CD4-positive, alpha-beta T cell treated with Interferon gamma for 1 hour (primary cell): ENCODE measurements around the gene IFITM5.
"Not testable (repeated sequence)": the region's sequence is repeated elsewhere in the genome, so short reads cannot be mapped to it uniquely, and the experiment has no call there.

Experiments
- DNase-seq: peaks from one replicate; pipeline ENCODE4 v3.0.0-alpha.2; 2020

IFITM5 gene

DNA sequence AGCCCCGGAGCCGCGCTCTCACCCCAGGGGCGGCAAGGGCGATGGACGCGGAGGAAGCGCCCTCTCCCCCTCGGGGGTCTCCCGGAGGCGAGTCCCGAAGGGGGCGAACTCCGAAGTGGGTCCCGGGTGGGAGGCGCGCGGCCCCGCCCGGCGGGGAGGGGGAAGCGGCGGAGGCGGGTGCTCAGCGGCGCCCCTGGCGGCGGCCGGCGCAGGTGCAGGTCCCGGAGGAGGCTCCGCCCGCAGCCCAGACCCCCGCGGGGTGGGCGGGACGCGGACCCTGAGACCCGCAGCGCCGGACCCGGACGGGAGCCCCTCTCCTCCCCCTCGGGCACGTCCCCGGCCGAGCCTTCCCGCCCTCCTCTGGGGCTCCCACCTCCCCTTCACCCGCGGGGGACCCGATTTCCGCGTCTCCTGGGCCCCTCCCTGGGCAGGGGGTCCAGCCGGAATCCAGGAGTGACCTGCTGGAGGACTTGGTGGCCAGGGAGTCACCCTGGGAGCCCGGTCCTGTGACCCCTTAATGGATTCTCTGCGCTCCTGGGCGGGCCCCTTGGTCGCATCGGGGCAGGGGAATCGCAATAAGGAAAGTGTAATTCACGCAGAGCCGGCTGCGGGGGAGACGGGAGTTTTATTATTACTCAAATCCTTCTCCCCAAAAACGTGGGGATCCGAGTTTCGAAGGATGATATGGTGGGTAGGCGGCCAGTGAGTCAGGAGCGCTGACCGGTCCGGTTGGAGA lies 11.9 kb upstream of the IFITM5 start:
- not testable (repeated sequence) for DNase-seq

DNA sequence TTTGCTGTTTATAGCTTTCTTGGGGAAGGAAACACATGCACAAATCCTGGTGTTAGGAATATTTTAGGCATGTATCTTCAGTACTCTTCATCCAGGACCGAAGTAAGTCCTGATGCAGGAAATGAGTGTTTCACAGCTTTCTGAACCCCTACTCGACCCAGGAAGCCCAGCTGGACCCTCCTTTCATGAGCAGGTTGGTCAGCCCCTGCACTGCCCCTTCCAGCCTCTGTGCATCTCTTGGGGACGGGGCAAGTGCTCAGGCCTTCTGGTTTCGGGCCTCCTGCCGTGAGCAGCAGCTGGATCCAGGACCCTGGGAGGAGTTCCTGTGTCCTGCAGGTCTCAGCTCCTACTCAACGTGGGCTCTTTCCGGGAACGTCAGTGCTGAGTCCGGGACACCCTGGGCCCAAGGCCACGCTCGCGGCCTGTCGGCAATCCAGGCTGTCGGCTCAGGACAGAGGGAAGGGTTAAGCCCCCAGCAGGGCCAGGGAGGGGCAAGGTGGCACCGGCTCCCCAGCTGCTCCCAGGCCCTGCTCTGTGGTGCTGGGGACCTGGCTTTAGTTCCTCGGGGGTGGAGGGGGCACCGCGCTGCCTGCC lies 10.8 kb upstream of the IFITM5 start:
- not testable (repeated sequence) for DNase-seq

DNA sequence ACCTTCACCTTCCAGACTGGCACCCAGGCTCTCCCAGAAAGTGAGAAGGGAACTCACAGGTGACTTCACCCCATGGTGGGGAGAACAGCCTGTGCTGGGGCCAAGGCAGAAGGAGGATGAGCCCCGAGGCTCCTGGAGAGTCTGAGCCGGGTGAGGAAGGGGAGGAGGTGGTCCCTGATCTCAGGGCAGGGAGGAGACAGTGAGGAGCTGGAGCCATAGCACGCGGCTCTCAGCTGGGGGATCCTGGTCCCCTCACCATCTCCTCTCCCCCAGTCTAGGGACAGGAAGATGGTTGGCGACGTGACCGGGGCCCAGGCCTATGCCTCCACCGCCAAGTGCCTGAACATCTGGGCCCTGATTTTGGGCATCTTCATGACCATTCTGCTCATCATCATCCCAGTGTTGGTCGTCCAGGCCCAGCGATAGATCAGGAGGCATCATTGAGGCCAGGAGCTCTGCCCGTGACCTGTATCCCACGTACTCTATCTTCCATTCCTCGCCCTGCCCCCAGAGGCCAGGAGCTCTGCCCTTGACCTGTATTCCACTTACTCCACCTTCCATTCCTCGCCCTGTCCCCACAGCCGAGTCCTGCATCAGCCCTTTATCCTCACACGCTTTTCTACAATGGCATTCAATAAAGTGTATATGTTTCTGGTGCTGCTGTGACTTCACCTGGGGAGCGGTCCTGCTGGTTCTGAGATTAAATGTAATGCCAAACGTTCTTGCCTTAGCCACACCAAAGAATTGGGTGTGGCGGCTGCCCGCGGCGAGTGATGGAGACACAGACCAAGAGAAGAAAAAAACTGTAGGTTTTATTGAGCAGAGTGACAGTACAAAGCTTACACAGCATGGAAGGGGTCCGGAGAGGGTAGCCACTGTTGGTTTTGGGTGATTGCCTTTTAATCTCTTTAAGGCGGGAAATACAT lies 9.7 kb upstream of the IFITM5 start:
- not testable (repeated sequence) for DNase-seq

DNA sequence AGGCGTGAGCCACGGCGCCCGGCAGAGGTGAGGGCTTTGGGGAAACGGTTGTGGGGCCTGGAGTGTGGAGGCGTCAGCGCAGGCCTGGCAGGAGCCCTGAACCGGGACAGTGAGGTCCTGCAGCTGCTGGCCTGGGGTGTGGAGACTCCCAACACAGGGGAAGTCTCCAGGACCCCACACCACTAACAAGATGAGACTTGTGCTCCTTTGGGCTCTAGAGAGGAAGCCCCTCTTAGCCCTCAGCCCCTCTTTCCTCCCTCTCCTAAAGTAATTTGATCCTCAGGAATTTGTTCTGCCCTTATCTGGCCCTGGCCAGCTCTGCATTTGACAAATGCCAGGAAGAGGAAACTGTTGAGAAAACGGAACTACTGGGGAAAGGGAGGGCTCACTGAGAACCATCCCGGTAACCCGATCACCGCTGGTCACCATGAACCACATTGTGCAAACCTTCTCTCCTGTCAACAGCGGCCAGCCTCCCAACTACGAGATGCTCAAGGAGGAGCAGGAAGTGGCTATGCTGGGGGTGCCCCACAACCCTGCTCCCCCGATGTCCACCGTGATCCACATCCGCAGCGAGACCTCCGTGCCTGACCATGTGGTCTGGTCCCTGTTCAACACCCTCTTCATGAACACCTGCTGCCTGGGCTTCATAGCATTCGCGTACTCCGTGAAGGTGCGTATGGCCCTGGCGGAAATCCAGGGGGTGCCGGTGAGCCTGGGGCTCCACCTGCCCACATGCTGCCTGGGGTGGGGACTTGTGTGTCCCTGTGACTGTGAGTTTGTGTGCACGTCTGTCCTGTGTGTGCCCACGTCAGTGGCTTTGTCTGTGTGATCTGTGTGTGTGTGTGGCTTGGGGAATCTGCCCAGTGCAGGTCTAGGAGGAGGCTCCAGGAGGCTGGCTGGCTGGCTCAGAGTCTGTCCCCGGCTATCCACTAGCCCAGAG lies 8.7 kb upstream of the IFITM5 start, which contains the start of gene IFITM2:
IFITM2 (plus strand) TSS at position 51 of the 943 bp plus-strand sequence; CDS start at position 428, 377 bp downstream.
- peak; percentile 75 for DNase-seq

DNA sequence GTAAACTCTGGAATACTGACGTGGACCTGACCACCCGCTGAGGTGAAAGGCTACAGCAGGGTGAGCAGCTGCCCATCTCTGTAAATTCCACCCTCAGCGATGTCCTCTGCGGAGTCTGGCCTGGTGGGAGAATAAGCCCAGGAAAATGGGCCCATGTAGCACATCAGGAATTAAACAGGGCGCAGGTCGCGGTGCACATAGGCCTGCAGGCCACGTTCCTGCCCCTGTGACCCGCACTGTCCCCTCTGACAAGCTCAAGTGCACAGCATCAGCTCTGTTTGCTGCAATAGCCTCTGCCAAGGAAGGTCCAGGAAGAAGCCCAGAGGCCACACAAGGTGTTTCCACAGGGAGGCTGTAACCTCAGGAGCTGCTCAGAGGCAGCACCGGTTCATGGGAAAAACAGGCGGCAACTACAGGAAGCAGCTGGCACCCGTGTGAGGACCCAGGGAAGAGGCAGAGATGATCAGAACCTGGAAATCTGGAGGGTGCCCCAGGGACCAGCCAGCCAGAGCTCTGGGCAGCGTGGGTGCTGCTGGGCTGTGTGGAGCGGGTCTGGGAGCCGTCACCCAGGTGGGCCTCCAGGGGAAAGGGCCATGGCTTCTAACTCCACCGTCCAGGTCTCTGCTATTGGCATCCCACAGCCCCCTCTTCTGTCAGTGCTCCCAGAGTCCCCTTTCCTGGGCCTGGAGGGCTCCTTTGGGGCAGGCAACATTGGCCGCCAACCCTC lies 7.5 kb upstream of the IFITM5 start:
- DNase-seq = no peak

DNA sequence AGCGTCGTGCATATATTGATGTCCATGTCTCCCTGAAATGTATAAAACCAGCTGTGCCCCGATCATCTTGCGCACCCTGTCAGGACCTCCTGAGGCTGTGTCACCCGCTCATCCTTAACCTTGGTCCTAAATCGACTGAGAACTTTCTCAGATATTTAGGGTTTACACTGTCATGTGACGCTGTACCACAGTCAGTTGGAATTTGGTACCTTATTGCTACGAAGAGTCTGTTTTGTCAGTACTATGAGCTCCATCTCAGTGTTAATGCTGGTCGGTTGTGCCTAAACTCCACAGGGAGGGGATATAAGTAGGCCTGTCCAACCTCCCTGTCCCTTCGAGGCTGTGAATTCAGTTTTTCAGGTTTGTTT lies 6.5 kb upstream of the IFITM5 start:
- no peak for DNase-seq

DNA sequence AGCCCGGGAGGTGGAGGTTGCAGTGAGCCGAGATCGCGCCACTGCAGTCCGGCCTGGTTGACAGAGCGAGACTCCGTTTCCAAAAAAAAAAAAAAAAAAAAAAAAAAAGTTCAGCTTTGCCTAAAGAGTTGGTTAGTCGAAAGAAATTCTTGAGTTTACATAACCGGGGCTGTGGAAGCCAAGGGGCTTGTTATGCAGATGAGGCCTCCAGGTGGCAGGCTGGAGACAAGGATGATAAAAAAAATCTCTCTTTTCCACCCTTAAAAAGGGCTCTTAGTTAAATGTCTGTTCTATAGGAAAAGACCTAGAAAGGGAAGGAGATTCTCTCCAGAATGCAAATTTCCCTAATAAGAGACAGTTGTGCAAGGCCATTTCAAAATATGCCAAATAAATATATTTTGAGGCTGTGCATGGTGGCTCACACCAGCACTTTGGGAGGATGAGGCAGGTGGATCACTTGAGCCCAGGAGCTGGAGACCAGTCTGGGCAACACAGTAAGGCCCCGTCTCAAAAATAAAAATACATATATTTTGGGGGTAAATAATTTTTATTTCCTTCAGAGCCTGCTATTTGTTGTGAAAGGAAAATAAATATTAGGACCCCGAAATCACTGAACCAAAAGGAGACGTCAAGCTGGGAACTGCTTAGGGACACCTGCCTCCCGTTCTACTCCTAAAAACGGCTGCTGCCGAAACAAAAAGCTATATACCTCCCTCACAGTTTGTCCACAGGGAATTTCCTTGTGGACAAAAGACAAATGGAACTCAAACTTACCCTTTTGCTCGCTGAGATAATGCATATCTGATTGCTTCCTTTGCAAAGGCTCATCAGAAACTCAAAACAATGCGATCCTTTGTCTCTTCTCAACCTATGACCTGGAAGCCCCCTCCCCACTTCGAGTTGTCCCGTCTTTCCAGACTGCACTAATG lies 5.9 kb upstream of the IFITM5 start:
- peak; percentile 64 for DNase-seq

DNA sequence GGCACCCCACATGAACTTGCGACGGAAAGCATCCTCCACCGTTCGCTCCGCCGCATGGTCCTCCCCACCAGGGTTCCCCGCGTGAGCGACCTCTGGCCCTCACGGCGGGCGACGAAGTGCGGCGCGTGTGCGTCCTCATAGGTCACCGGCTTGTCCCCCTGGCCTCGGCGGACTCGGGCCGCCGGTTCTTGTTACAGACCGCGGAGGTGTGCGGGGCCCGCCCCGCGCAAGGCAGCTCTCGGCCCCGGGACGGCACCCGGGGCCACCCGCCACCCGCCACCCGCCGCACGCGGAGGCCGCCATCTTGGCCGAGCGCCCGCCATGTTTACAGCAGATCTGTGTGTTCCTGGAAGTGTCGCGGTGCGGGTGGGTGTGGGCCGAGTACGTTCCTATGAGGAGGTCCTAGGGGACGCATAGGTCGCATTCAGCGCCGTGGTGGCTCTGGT lies 4.8 kb upstream of the IFITM5 start:
- no peak for DNase-seq

DNA sequence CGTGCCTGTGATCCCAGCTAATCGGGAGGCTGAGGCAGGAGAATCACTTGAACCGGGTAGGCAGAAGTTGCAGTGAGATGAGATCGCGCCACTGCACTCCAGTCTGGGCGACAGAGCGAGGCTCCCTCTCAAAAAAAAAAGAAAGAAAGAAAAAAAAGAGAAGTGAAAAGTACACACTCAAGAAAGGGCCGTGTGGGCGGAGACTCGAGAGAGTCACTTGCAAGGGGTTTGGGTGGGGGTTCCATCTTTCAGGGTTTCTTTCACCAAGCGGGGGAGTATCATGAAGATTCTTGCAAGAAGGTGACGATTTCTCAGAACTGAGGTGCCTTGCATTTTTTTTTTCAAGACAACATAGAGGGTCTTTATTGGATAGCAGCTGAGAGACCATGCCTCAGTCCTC lies 4.0 kb upstream of the IFITM5 start:
- peak; percentile 33 for DNase-seq

DNA sequence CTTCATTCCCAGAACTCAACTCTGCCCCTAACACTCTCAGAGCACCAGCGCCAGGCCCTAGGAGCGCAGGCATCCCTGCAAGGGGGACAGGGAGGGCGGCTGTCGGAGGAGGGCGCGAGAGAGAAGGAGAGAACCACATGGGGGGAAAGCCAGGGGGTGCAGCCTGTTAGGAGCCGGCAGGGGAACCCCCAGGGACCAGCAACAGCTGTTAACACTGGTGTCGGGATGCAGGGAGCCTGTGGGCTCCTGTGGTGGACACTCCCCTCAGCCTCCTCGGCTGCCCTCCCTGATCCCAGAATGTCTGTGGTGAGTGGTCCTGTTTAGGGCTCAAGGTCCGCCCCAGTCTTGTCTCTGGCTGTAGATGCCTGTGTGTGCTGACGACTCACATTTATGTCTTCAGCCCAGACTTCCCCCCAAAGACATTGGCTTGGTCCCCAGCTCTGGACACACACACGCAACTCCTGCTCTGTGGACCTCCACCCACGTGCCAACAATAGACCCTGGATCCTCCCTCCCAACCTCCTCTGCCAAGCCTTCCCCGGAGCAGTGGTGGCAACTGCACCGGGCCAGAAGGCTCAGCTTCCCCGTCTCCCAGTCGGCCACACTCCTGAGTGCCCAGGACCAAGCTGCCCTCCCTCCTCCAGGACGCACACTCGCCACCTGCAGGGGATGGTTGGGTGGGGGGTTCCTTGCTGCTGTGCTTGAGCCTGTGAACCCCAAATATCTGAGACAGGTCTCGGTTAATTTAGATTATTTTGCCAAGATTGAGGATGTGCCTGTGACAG lies 817 bp upstream of the IFITM5 start:
- no peak for DNase-seq

DNA sequence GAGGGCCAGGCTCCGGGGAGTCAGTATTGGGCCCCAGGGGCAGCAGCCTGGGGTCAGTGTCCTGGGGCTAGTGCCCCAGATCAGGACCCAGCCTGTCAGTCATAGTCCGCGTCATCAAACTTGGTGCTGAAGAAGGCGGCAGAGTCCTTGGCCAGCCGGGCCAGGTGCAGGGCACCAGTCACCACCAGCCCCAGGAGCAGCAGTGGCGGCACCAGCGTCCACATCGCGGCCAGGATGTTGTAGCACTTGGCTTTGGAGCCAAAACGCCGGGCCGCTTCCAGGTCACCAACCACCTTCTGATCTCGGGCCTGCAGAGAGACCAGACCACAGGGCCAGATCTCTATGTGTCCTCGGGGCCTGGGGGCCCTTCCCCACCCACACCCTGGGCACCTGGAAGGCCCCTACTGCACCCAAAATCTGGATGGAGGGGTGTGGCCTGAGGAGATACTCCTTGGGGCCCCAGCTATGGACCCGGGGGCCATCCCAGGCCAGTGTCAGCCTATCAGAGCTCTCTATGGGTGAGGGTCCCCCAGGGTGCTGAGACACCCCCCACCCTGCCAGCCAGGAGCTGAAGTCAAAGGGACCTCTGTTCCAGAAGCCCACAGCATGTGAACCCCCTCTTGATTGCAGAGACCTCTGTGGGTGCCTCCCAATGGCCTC lies 790 bp downstream of the IFITM5 start:
- no peak for DNase-seq

DNA sequence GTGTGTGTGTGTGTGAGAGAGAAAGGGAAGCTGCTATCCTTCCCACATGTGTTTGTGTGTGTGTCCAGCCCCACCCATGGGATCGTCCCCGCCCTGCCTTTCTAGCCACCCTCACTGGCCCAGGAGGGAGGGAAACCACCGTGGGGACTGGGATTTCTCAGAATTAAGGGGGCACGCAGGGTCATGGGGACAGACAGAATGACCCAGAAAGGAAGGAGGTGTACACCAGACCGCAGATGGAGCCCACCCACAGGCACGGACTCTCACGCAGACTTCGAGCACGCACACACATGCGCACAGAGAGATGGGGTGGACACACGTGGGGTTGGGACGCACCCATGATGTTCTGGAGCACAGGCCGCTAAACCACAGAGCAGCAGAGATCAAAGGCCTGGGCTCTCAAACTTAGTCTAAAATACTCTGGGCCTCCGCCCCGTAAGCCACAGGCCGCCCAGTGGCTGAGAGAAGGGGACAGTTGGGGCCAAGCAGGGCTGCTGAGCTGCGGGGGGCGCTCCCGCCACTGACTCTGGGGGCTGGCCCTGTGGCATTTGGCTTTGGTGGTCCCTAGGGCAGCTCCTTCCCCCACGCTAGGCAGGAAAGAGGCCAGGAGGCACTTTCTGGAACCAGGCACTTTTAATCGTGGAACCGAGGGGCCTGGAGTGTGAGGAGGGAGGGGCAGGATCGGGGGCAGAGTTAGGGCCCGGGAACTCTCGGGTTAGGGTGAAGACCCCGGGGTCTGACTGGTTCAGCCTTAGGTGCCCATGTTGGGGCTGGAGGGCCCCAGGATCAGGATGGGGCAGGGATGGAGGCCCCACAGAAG lies 1.5 kb downstream of the IFITM5 start:
- peak; percentile 47 for DNase-seq

DNA sequence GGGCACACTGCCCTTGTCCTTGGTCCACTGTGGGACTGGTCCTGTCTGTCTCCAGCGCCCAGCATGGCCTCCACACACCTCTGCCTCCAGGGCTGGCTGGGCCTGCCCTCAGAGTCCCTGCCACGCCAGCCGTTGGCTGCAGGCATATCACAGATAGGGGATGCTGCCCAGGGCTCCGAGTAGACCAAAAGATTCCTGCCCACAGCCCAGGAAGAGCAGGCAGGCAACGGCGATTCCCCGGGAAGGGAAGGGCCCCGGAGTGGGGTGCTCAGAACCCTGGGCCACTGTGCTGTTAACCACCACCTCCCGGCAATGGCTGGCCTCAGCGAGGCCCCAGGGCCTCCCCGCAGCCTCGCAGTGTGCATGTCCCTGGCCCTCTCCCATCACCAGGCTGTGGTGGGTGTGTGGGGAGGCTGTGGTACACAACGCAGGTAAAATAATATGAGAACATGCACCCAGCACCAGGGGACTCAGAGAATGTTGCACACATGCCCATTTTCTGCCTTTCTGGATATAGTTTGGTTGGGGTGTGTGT lies 2.2 kb downstream of the IFITM5 start:
- DNase-seq = no peak

DNA sequence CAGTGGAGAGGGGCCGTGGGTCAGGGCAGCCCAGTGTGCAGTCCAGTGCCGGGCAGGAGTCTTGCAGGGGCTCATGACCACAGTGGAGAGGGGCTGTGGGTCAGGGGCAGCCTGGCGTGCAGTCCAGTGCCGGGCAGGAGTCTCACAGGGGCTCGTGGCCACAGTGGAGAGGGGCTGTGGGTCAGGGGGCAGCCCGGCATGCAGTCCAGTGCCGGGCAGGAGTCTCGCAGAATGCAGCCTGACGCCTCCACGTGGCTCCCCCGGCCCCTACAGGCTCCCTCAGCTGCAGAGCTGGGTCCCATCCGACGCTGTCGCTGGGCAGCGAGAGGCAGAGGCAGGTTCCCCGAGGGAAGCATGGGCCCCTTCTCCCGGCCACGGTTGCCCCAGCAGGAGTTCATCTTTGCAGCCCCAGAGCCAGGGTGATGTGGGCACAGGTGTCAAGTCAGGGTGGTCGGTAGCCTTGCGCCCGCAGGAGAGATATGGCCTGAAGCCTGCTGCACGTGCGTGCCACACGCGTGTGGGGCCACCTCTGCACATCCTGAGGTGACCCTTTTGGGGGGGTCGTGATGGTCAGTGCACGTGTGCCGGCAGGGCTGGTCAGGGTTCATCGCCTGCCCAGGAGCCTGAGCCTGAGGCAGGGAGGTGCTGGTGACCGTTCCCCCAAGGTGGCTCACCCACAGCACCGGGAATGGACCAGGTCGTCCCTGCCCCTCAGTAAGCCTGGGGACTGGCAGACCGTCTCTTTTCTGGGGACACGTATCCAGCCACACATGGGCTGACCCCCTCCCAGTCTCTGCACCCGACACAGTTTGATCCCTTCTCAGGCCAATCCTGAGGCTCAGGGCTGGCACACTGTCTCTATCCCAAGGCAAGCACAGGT lies 2.9 kb downstream of the IFITM5 start:
- no peak for DNase-seq

DNA sequence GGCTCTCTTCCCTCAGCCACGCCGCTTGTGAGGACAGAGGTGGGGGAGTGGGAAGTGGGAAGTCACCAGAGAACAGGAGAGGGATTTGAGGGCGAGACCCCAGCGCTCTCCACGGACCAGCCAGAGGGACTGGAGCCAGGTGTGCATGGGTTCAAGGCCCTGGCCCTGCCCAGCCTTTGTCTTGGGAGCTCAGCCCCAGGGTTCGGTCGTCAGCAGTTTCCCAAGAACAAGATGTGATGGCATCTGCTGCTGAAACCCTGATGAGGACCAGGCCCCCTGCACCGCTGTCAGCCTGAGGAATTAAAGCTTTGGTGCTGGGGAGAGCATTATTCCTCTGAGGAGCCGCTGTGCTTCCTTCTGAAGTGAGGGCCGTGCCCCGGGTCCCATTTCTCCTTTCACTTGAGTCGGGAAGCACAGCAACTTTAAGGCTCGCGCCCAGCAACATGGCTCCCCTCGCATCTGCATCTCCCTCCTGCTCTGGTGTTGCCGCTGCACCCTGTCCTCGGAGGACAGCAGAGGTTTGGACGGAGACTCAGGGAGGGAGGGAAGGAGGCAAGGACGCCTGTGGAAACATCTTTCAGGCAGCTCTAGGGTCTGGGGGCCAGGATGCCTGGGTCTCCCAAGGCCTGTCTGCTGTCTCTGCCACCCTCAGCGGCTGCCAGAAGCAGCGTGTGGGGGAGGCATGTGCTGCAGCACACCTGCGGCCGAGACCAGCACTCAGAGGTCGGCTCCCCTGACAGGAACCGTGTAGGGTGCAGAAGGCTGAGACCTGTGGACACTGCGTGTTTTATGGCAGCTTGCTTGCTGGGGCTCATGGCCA lies 3.8 kb downstream of the IFITM5 start:
- no peak for DNase-seq

DNA sequence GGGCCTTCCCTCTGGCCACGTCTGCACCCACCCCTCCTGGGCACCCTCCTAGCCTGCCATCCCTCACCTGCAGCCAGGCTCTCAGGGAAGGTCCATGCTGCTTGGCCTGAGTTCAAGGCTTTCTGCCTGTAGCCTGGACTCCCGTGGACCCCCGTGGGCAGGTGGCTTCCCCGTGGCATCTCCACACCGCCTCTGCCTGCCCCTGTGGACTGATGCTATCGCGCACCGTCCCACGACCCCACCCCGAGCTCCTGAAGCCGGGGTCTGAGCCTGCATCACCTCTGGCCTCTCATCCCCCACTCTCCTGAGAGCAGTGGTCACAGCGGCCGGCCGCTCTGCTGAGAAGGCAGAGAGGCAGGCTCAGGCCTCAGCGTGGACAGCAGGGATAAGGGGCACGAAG lies 4.5 kb downstream of the IFITM5 start:
- DNase-seq = no peak
